IMR-90 (cell line): ENCODE data around the gene KCNQ1. TPM values are rescaled to one million over a fixed set of nuclear protein-coding genes. Genes with fewer than 3 reads are reported as not detected.

Experiments
- ATAC-seq: fragments of 200-7000 bp; cut with Tn5 transposase; 2 replicates; pipeline ENCODE4 v1.9.1; 2020; ENCODE audit warnings: low read depth, mild to moderate bottlenecking, moderate library complexity
- BruUV-seq: library from RNA; stranded (reverse); fragments of 400-500 nt; replicated peaks from 2 replicates; lab custom pipeline; 2021; lab: Mats Ljungman, UMichigan
- CTCF ChIA-PET: fragments of 300-600 bp; formaldehyde crosslinking; extraction: SDS; loops from one replicate; lab custom pipeline; 2021; ENCODE audit warnings: antibody characterized with exemption; lab: Yijun Ruan, JAX
- POLR2A ChIA-PET: fragments of 300-600 bp; sonication (Branson Sonifier 250); formaldehyde crosslinking; loops from one replicate; lab custom pipeline; 2022; ENCODE audit warnings: antibody characterized with exemption; ENCODE audit not compliant: unreplicated experiment; lab: Charles Lee
- DNase-seq: peaks from one replicate; pipeline ENCODE4 v3.0.0; 2013
- H2AFZ ChIP-seq: replicated peaks from 2 replicates; pipeline ENCODE3; 2013; ENCODE audit warnings: low read length, mild to moderate bottlenecking; ENCODE audit not compliant: poor library complexity
- H2AK5ac ChIP-seq: 2 replicates; pipeline ENCODE4 v1.6.1; 2013; ENCODE audit warnings: low read depth, low read length, inconsistent platforms
- H2AK9ac ChIP-seq: replicated peaks from 2 replicates; pipeline ENCODE3; 2013; ENCODE audit warnings: mild to moderate bottlenecking, low read depth, low read length, moderate library complexity; ENCODE audit not compliant: poor library complexity
- H2BK120ac ChIP-seq: 2 replicates; pipeline ENCODE4 v1.6.1; 2013; ENCODE audit warnings: low read depth, low read length, inconsistent platforms
- H2BK15ac ChIP-seq: 3 replicates; pipeline ENCODE4 v1.6.1; 2013; ENCODE audit warnings: low read depth, low read length, inconsistent platforms
- H2BK20ac ChIP-seq: 2 replicates; pipeline ENCODE4 v1.6.1; 2013; ENCODE audit warnings: low read depth, mild to moderate bottlenecking, inconsistent platforms, low read length, moderate library complexity
- H2BK5ac ChIP-seq: 2 replicates; pipeline ENCODE4 v1.6.1; 2013; ENCODE audit warnings: mild to moderate bottlenecking, low read depth, low read length, inconsistent platforms; ENCODE audit not compliant: poor library complexity, severe bottlenecking
- H3K14ac ChIP-seq: replicated peaks from 2 replicates; pipeline ENCODE4 v1.6.1; 2013; ENCODE audit warnings: low read depth, low read length, inconsistent platforms
- H3K18ac ChIP-seq: 2 replicates; pipeline ENCODE4 v1.6.1; 2013; ENCODE audit warnings: low read depth, low read length, control low read depth
- H3K23ac ChIP-seq: 2 replicates; pipeline ENCODE4 v1.6.1; 2013; ENCODE audit warnings: low read depth, low read length, inconsistent platforms
- H3K27ac ChIP-seq: 2 replicates; pipeline ENCODE4 v1.5.1; 2013; ENCODE audit warnings: mild to moderate bottlenecking, control low read depth, low read length; ENCODE audit not compliant: insufficient read depth
- H3K27me3 ChIP-seq: 2 replicates; pipeline ENCODE4 v1.6.1; 2013; ENCODE audit warnings: low read length; ENCODE audit not compliant: control insufficient read depth, insufficient read depth
- H3K36me3 ChIP-seq: 2 replicates; pipeline ENCODE4 v1.6.1; 2013; ENCODE audit warnings: low read length, mixed read lengths; ENCODE audit not compliant: control insufficient read depth, insufficient read depth
- H3K4ac ChIP-seq: 2 replicates; pipeline ENCODE4 v1.6.1; 2013; ENCODE audit warnings: low read depth, low read length, inconsistent platforms
- H3K4me1 ChIP-seq: 2 replicates; pipeline ENCODE4 v1.6.1; 2013; ENCODE audit warnings: low read length, mixed read lengths; ENCODE audit not compliant: control insufficient read depth, insufficient read depth
- H3K4me2 ChIP-seq: 2 replicates; pipeline ENCODE4 v1.6.1; 2013; ENCODE audit warnings: low read depth, mild to moderate bottlenecking, control low read depth, low read length, moderate library complexity
- H3K4me3 ChIP-seq: 2 replicates; pipeline ENCODE4 v1.5.1; 2013; ENCODE audit warnings: low read depth, mild to moderate bottlenecking, control low read depth, low read length, moderate library complexity; ENCODE audit not compliant: insufficient read depth
- H3K56ac ChIP-seq: 2 replicates; pipeline ENCODE4 v1.6.1; 2013; ENCODE audit warnings: low read length, inconsistent platforms; ENCODE audit not compliant: insufficient read depth; ENCODE audit errors: extremely low read depth
- H3K79me1 ChIP-seq, 2 experiments: 2 replicates each; pipeline ENCODE4 v1.6.1; 2013; ENCODE audit warnings: low read length in 2 of 2, inconsistent platforms in 1 of 2, low read depth in 1 of 2
- H3K9ac ChIP-seq: 2 replicates; pipeline ENCODE4 v1.6.1; 2013; ENCODE audit warnings: low read depth, low read length, control low read depth
- H3K9me1 ChIP-seq: 2 replicates; pipeline ENCODE4 v1.6.1; 2013; ENCODE audit warnings: low read length, inconsistent platforms; ENCODE audit not compliant: insufficient read depth
- H3K9me3 ChIP-seq: 2 replicates; pipeline ENCODE4 v1.6.1; 2013; ENCODE audit warnings: low read length; ENCODE audit not compliant: control insufficient read depth, insufficient read depth
- H4K20me1 ChIP-seq: 2 replicates; pipeline ENCODE4 v1.6.1; 2013; ENCODE audit warnings: low read length, inconsistent platforms; ENCODE audit not compliant: insufficient read depth
- H4K5ac ChIP-seq: 2 replicates; pipeline ENCODE4 v1.6.1; 2013; ENCODE audit warnings: mild to moderate bottlenecking, low read depth, low read length, control low read depth
- H4K8ac ChIP-seq, 2 experiments: 2 replicates each; pipeline ENCODE4 v1.6.1; 2013; ENCODE audit warnings: low read depth in 2 of 2, low read length in 2 of 2, control low read depth in 1 of 2, inconsistent platforms in 1 of 2
- H4K91ac ChIP-seq: 2 replicates; pipeline ENCODE4 v1.6.1; 2013; ENCODE audit warnings: low read depth, low read length, inconsistent platforms; ENCODE audit not compliant: insufficient read depth
- BHLHE40 ChIP-seq: fragments of 150-350 bp; IDR thresholded peaks from 2 replicates; pipeline ENCODE4 v1.6.1; 2016; ENCODE audit warnings: mild to moderate bottlenecking, low read depth, low read length
- CEBPB ChIP-seq: IDR thresholded peaks from 2 replicates; pipeline ENCODE4 v1.6.1; 2012; ENCODE audit warnings: low read depth, low read length, improper control_type of control experiment
- RCOR1 ChIP-seq: IDR thresholded peaks from 2 replicates; pipeline ENCODE4 v1.6.1; 2012; ENCODE audit warnings: mild to moderate bottlenecking, low read length, improper control_type of control experiment; ENCODE audit not compliant: insufficient replicate concordance
- SMC3 ChIP-seq: fragments of 150-350 bp; IDR thresholded peaks from 2 replicates; pipeline ENCODE4 v1.6.1; 2016; ENCODE audit warnings: low read depth, mild to moderate bottlenecking, antibody characterized with exemption, low read length, moderate library complexity
- WGBS, 2 experiments: methylation state at CpG; one replicate each; pipeline versions ENCODE4 v1.1.5 to v1.1.7; 2013; ENCODE audit warnings: missing lambda C conversion rate in 2 of 2; ENCODE audit not compliant: insufficient read length in 1 of 2; ENCODE audit errors: extremely low coverage in 2 of 2; 5-methylcytosine and 5-hydroxymethylcytosine counted together
- dilution Hi-C: fragments of 300-500 bp; cut with HindIII; formaldehyde crosslinking; loops from one replicate; pipeline ENCODE4 v1.14.3; 2018; ENCODE audit warnings: low sequenced_read_pairs; ENCODE audit not compliant: unreplicated experiment
- in situ Hi-C: fragments of 300-500 bp; cut with MboI; formaldehyde crosslinking; loops from 3 replicates; pipeline ENCODE4 v1.14.3; 2019; ENCODE audit warnings: low sequenced_read_pairs, inconsistent platforms, mixed read lengths
- intact Hi-C: fragments of 100-400 bp; cut with micrococcal nuclease; formaldehyde crosslinking; loops from 2 replicates; pipeline ENCODE4 v1.10.0; 2022
- polyA plus RNA-seq, 3 experiments: library from polyadenylated mRNA; depleted of rRNA; stranded (reverse); fragments of >200 nt; gene quantifications; 2 replicates each; pipeline ENCODE4 v1.2.3, GENCODE V29; 2012; ENCODE audit warnings: low replicate concordance in 1 of 3
- total RNA-seq: library from RNA; depleted of rRNA; stranded (reverse); fragments of >200 nt; gene quantifications from 2 replicates; pipeline ENCODE4 v1.2.3, GENCODE V29; 2012
- TF ChIP-seq, protein P1 (sequence below): conservative IDR thresholded peaks from 2 replicates; pipeline ENCODE4 v1.5.1; 2012; ENCODE audit warnings: mild to moderate bottlenecking, low read depth, low read length, improper control_type of control experiment

KCNQ1 gene
- total and polyA plus RNA-seq, 2 of the 4 experiments (the other 2 are of a cell fraction), result 0.07 TPM; not detected in 1

GRCh38 chr11:2471048-2471803, 26.4 kb downstream of the KCNQ1 start:
- H3K4me1 ChIP-seq, result no peaks in the 10 kb centered on the region
- TF ChIP-seq BHLHE40 (no peak), CEBPB (no peak), SMC3 (no peak), RCOR1 (no peak)
- TF ChIP-seq, protein P1, sequence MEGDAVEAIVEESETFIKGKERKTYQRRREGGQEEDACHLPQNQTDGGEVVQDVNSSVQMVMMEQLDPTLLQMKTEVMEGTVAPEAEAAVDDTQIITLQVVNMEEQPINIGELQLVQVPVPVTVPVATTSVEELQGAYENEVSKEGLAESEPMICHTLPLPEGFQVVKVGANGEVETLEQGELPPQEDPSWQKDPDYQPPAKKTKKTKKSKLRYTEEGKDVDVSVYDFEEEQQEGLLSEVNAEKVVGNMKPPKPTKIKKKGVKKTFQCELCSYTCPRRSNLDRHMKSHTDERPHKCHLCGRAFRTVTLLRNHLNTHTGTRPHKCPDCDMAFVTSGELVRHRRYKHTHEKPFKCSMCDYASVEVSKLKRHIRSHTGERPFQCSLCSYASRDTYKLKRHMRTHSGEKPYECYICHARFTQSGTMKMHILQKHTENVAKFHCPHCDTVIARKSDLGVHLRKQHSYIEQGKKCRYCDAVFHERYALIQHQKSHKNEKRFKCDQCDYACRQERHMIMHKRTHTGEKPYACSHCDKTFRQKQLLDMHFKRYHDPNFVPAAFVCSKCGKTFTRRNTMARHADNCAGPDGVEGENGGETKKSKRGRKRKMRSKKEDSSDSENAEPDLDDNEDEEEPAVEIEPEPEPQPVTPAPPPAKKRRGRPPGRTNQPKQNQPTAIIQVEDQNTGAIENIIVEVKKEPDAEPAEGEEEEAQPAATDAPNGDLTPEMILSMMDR, result no peak
- no peak overlapping the region for H2BK5ac ChIP-seq
- no peaks in the 10 kb centered on the region; the same call in 1 of the 2 replicates for H4K20me1 ChIP-seq
- no peak overlapping the region for H2BK120ac ChIP-seq
- WGBS, 2 experiments, result 71% methylated on average over 9 of the region's 17 CpGs; no CpG with 5 or more reads in 1 of the 2 experiments
- in situ Hi-C loops (no loop called here), dilution Hi-C loops (no loop called here), intact Hi-C loops (no loop called here)
- no peak overlapping the region for H3K9ac ChIP-seq
- no peak overlapping the region for H3K27ac ChIP-seq
- no peak overlapping the region for H4K8ac ChIP-seq
- no peak overlapping the region for H3K4ac ChIP-seq
- no peak overlapping the region for H3K18ac ChIP-seq
- H3K56ac ChIP-seq, result no peak overlapping the region
- H2AK5ac ChIP-seq, result no peak overlapping the region
- H2BK20ac ChIP-seq, result no peak overlapping the region
- no peak overlapping the region for H3K4me3 ChIP-seq
- ChIA-PET POLR2A (no interaction called here), CTCF (no interaction called here)
- H3K27me3 ChIP-seq, result peaks cover 27% of the 10 kb centered on the region
- no peak overlapping the region for H3K23ac ChIP-seq
- H2BK15ac ChIP-seq, result no peak overlapping the region
- H4K5ac ChIP-seq, result no peak overlapping the region
- H3K79me1 ChIP-seq, result no peaks in the 10 kb centered on the region
- DNase-seq (no peak), ATAC-seq (no peak)
- no peak overlapping the region for H2AK9ac ChIP-seq
- H3K14ac ChIP-seq, result no peak overlapping the region
- peaks cover 3% of the 10 kb centered on the region; the same call in 1 of the 2 replicates for H3K9me3 ChIP-seq
- no peaks in the 10 kb centered on the region for H3K36me3 ChIP-seq
- H3K4me2 ChIP-seq, result no peak overlapping the region
- peak overlapping the region; percentile 21 for H2AFZ ChIP-seq
- H3K9me1 ChIP-seq, result no peaks in the 10 kb centered on the region
- no peak overlapping the region for H4K91ac ChIP-seq
- no TSS peak for BruUV-seq
